Hepatocyte (in vitro differentiated cells): ENCODE results near the gene TMEM135. TPM values are rescaled to one million over a fixed set of nuclear protein-coding genes. Genes with fewer than 3 reads are reported as not detected.
"Not testable (repeated sequence)": the region's sequence is repeated elsewhere in the genome, so short reads cannot be mapped to it uniquely, and the experiment has no call there.

Experiments
- DNase-seq: peaks from one replicate; pipeline ENCODE4 v3.0.0-alpha.2; 2016; ENCODE audit warnings: low spot score
- H2AFZ ChIP-seq: fragments of 200-600 bp; sonication (generic); 2 replicates; pipeline ENCODE4 v1.6.0; 2016; ENCODE audit warnings: antibody characterized with exemption, mild to moderate bottlenecking
- H3K27ac ChIP-seq: fragments of 200-600 bp; sonication (generic); 2 replicates; pipeline ENCODE4 v1.5.1; 2016; ENCODE audit warnings: mild to moderate bottlenecking
- H3K27me3 ChIP-seq: fragments of 200-600 bp; sonication (generic); 2 replicates; pipeline ENCODE4 v1.6.1; 2016
- H3K36me3 ChIP-seq: fragments of 200-600 bp; sonication (generic); replicated peaks from 2 replicates; pipeline ENCODE4 v1.5.1; 2016; ENCODE audit warnings: low read depth; ENCODE audit not compliant: insufficient read depth
- H3K4me1 ChIP-seq: fragments of 200-600 bp; sonication (generic); 2 replicates; pipeline ENCODE4 v1.5.1; 2016; ENCODE audit warnings: mild to moderate bottlenecking, moderate library complexity; ENCODE audit not compliant: insufficient read depth
- H3K4me2 ChIP-seq: fragments of 200-600 bp; sonication (generic); 2 replicates; pipeline ENCODE4 v1.6.0; 2016
- H3K4me3 ChIP-seq: fragments of 200-600 bp; sonication (generic); 2 replicates; pipeline ENCODE4 v1.5.1; 2016; ENCODE audit warnings: mild to moderate bottlenecking
- H3K79me2 ChIP-seq: fragments of 200-600 bp; sonication (generic); 2 replicates; pipeline ENCODE4 v1.6.0; 2017; ENCODE audit warnings: mild to moderate bottlenecking
- H3K9me2 ChIP-seq: fragments of 200-600 bp; sonication (generic); replicated peaks from 2 replicates; pipeline ENCODE4 v1.6.0; 2017; ENCODE audit warnings: mild to moderate bottlenecking; ENCODE audit not compliant: insufficient read depth
- H3K9me3 ChIP-seq: fragments of 200-600 bp; sonication (generic); 2 replicates; pipeline ENCODE4 v1.5.1; 2016; ENCODE audit warnings: low read depth, mild to moderate bottlenecking
- H4K20me1 ChIP-seq: fragments of 200-600 bp; sonication (generic); 2 replicates; pipeline ENCODE4 v1.6.0; 2016; ENCODE audit warnings: mild to moderate bottlenecking; ENCODE audit not compliant: insufficient read depth, poor library complexity, severe bottlenecking
- EZH2 ChIP-seq: fragments of 200-600 bp; sonication (generic); IDR thresholded peaks from 2 replicates; pipeline ENCODE4 v1.6.1; 2016; ENCODE audit warnings: antibody characterized with exemption, mild to moderate bottlenecking, borderline replicate concordance
- EZH2phosphoT487 ChIP-seq: fragments of 200-600 bp; sonication (generic); IDR thresholded peaks from one replicate; pipeline ENCODE4 v1.6.1; 2018; ENCODE audit warnings: antibody characterized with exemption, mild to moderate bottlenecking, low read depth, moderate library complexity; ENCODE audit not compliant: unreplicated experiment, severe bottlenecking
- WGBS: methylation state at CpG from one replicate; pipeline ENCODE4 v1.1.6; 2016; ENCODE audit warnings: low lambda C conversion rate; ENCODE audit errors: missing lambda C conversion rate; 5-methylcytosine and 5-hydroxymethylcytosine counted together
- polyA plus RNA-seq: library from polyadenylated mRNA; unstranded; fragments of >200 nt; fragmentation: Nextera tagmentation; extraction: Ambion mirVana; gene quantifications from 2 replicates; pipeline ENCODE4 v1.2.1, GENCODE V29; 2016
- total RNA-seq: library from RNA; depleted of rRNA; stranded (reverse); fragments of >200 nt; gene quantifications from 2 replicates; pipeline ENCODE4 v1.2.3, GENCODE V29; 2014
- TF ChIP-seq, protein P1 (sequence below): fragments of 200-600 bp; sonication (generic); IDR thresholded peaks from 2 replicates; pipeline ENCODE4 v1.5.1; 2016; ENCODE audit warnings: antibody characterized with exemption, mild to moderate bottlenecking; ENCODE audit not compliant: poor library complexity

The TMEM135 gene
- total and polyA plus RNA-seq, 2 experiments from 2014 or later: 26.7 to 52.0 TPM

DNA sequence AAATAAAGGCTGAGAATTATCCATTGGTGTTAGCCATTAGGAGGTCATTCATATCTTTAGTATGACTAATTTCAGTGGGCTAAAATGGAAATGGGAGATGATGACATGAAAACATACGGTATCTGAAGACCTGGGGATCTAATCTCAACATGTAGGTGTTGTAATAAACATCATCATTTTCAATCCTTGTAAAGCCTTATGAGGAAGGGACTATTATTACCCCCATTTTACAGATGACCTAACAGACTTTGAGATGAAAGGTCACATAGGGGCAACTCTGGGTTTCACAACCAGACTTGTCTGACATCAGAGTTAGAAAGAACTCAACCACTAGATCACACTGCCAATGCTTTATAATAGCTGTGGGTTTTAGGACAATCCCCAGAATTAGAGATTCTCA lies 34.8 kb upstream of the TMEM135 start:
- no peak overlapping the region for H3K4me3 ChIP-seq
- WGBS: 96% methylated on average over 1 of the region's 1 CpG
- H3K4me2 ChIP-seq: no peak overlapping the region
- TF ChIP-seq, protein P1, sequence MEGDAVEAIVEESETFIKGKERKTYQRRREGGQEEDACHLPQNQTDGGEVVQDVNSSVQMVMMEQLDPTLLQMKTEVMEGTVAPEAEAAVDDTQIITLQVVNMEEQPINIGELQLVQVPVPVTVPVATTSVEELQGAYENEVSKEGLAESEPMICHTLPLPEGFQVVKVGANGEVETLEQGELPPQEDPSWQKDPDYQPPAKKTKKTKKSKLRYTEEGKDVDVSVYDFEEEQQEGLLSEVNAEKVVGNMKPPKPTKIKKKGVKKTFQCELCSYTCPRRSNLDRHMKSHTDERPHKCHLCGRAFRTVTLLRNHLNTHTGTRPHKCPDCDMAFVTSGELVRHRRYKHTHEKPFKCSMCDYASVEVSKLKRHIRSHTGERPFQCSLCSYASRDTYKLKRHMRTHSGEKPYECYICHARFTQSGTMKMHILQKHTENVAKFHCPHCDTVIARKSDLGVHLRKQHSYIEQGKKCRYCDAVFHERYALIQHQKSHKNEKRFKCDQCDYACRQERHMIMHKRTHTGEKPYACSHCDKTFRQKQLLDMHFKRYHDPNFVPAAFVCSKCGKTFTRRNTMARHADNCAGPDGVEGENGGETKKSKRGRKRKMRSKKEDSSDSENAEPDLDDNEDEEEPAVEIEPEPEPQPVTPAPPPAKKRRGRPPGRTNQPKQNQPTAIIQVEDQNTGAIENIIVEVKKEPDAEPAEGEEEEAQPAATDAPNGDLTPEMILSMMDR: no peak
- TF ChIP-seq EZH2phosphoT487 (no peak), EZH2 (no peak)
- H3K9me2 ChIP-seq: no peaks in the 10 kb centered on the region
- H3K4me1 ChIP-seq: peaks cover 14% of the 10 kb centered on the region
- no peak overlapping the region for H3K27ac ChIP-seq
- H2AFZ ChIP-seq: no peak overlapping the region
- H3K36me3 ChIP-seq: no peaks in the 10 kb centered on the region
- H3K9me3 ChIP-seq: no peaks in the 10 kb centered on the region
- no peaks in the 10 kb centered on the region for H3K27me3 ChIP-seq
- H4K20me1 ChIP-seq: no peaks in the 10 kb centered on the region
- H3K79me2 ChIP-seq: no peaks in the 10 kb centered on the region
- no peak for DNase-seq

DNA sequence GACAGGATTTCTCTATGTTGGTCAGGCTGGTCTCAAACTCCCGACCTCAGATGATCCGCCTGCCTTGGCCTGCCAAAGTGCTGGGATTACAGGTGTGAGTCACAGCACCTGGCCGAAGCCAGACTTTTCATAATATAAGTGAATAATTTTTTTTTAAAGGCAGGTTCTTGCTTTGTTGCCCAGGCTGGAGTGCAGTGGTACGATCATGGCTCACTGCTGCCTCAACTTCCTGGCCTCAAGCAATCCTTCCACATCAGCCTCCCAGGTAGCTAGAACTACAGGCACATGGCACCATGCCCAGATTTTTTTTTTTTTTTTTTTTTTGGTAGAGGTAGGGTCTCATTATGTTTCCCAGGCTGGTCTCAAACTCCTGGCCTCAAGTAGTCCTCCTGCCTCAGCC lies 33.5 kb upstream of the TMEM135 start:
- H3K27me3 ChIP-seq, H3K9me3 ChIP-seq, H3K4me3 ChIP-seq, H3K4me2 ChIP-seq, H3K79me2 ChIP-seq, H3K9me2 ChIP-seq, H2AFZ ChIP-seq, DNase-seq, H3K4me1 ChIP-seq, H3K27ac ChIP-seq, H4K20me1 ChIP-seq, H3K36me3 ChIP-seq: not testable (repeated sequence)
- WGBS: 98% methylated on average over 4 of the region's 4 CpGs

DNA sequence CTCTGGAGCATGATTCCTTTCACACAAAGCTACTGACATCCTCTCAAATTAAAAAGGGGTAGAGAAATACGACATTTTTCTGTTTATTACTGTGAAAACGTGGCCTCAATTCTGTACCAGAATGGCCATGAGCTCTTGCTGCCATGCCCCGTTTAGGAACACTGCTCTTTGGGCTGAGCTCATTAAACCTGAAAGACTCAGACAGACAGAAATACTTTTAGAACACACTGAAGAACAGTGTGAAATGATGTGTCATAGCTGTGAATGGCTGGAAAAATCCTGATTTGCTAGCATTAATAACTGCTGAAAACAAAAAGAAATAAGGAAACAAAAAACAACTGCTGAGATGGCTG lies 32.2 kb upstream of the TMEM135 start:
- WGBS: 44% methylated on average over 3 of the region's 3 CpGs
- Histone ChIP-seq H2AFZ (peak overlapping the region; percentile 63), H3K27ac (peak overlapping the region; percentile 66), H4K20me1 (no peaks in the 10 kb centered on the region), H3K4me3 (no peak overlapping the region), H3K36me3 (no peaks in the 10 kb centered on the region), H3K9me2 (no peaks in the 10 kb centered on the region), H3K9me3 (no peaks in the 10 kb centered on the region), H3K4me2 (peak overlapping the region; percentile 45), H3K79me2 (no peaks in the 10 kb centered on the region), H3K27me3 (no peaks in the 10 kb centered on the region), H3K4me1 (no peaks in the 10 kb centered on the region)
- no peak for DNase-seq
- TF ChIP-seq EZH2phosphoT487 (no peak), EZH2 (no peak)
- TF ChIP-seq, protein P1: no peak

DNA sequence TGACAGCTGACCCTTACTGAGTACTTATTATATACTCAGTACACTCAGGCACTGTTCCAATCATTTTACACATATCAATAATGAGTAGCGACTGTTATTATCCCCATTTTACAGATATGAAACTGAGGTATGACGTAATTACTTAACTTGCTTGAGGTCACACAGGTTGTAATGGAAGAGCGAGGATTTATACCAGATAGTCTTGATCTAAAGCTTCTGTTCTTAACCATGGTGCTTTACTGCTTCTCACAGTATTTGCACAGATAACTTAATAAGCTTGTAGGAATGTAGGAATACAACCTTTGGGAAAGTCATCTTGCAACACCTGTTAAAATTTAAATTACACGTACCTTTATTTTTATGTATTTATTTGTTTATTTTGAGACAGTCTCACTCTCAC lies 31.7 kb upstream of the TMEM135 start:
- Histone ChIP-seq H3K27me3 (no peaks in the 10 kb centered on the region), H3K79me2 (no peaks in the 10 kb centered on the region), H3K9me2 (no peaks in the 10 kb centered on the region), H3K4me2 (no peak overlapping the region), H4K20me1 (no peaks in the 10 kb centered on the region), H3K4me3 (no peak overlapping the region), H2AFZ (no peak overlapping the region), H3K9me3 (no peaks in the 10 kb centered on the region), H3K36me3 (no peaks in the 10 kb centered on the region), H3K27ac (peak overlapping the region; percentile 66), H3K4me1 (no peaks in the 10 kb centered on the region)
- DNase-seq: no peak
- TF ChIP-seq EZH2: no peak
- 71% methylated on average over 4 of the region's 4 CpGs for WGBS

DNA sequence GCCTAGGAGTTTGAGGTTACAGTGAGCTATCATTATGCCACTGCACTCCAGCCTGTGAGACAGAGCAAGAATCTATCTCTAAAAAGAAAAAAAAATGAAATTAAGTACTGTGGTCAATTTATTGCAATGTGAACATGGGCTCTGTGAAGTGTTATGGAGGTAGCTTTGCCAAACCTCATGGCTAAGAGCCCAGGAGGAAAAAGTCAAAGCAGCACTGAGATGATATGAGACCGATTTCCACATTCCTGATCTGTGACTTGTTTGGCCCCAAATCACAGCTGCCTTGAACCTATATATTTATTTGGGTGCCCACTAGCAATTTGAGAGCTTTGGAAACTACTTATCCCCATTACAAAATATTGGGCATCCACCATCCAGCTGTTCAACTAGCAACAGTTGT lies 29.8 kb upstream of the TMEM135 start:
- no peak overlapping the region for H3K4me3 ChIP-seq
- no peak for DNase-seq
- H3K9me3 ChIP-seq: no peaks in the 10 kb centered on the region
- 83% methylated on average over 1 of the region's 1 CpG for WGBS
- no peaks in the 10 kb centered on the region for H3K36me3 ChIP-seq
- H2AFZ ChIP-seq: no peak overlapping the region
- no peaks in the 10 kb centered on the region for H3K79me2 ChIP-seq
- TF ChIP-seq EZH2phosphoT487: no peak
- TF ChIP-seq, protein P1: no peak
- TF ChIP-seq EZH2: no peak
- no peaks in the 10 kb centered on the region for H3K9me2 ChIP-seq
- no peak overlapping the region for H3K4me2 ChIP-seq
- H3K27me3 ChIP-seq: no peaks in the 10 kb centered on the region
- H3K4me1 ChIP-seq: no peaks in the 10 kb centered on the region
- no peaks in the 10 kb centered on the region for H4K20me1 ChIP-seq
- H3K27ac ChIP-seq: no peak overlapping the region
